Measurements from ENCODE around the gene NDUFS2.
"Not testable (repeated sequence)": the region's sequence is repeated elsewhere in the genome, so short reads cannot be mapped to it uniquely, and the experiment has no call there.

The NDUFS2 gene

GRCh38 chr1:161222175-161223019 is 20.2 kb downstream of the NDUFS2 start:
- no peak for DNase-seq

- no peak for DNase-seq
These were observed 21.9 kb downstream of the NDUFS2 start for GRCh38 chr1:161223805-161224694.

GRCh38 chr1:161224695-161225087 is 22.5 kb downstream of the NDUFS2 start:
- DNase-seq, result not testable (repeated sequence)

- DNase-seq, result no peak
These were observed 23.0 kb downstream of the NDUFS2 start for GRCh38 chr1:161225178-161225533.

GRCh38 chr1:161225534-161226319 is 23.6 kb downstream of the NDUFS2 start, which contains the start of gene TOMM40L:
TSS of gene TOMM40L (plus strand) at chr1:161226060. CDS start at chr1:161226490, 430 bp downstream.
- peak; percentile 94 for DNase-seq

- DNase-seq, result no peak
These were observed 24.1 kb downstream of the NDUFS2 start for GRCh38 chr1:161226320-161226711.

GRCh38 chr1:161226759-161227158 is 24.6 kb downstream of the NDUFS2 start:
- no peak for DNase-seq

GRCh38 chr1:161227196-161227871 is 25.2 kb downstream of the NDUFS2 start:
- DNase-seq, result peak; percentile 85

- no peak for DNase-seq
These were observed 25.9 kb downstream of the NDUFS2 start for GRCh38 chr1:161228032-161228431.

GRCh38 chr1:161229896-161230295 is 27.7 kb downstream of the NDUFS2 start:
- DNase-seq, result no peak

- DNase-seq, result no peak
These were observed 28.6 kb downstream of the NDUFS2 start for GRCh38 chr1:161230762-161231161.

- DNase-seq, result no peak
These were observed 30.9 kb downstream of the NDUFS2 start for GRCh38 chr1:161233102-161233501.

GRCh38 chr1:161235957-161236775 is 34.0 kb downstream of the NDUFS2 start:
- no peak for DNase-seq

- no peak for DNase-seq
These were observed 35.9 kb downstream of the NDUFS2 start, which contains the start of gene NR1I3 for GRCh38 chr1:161238039-161238473. TSS of gene NR1I3 (minus strand) at chr1:161238203. CDS start at chr1:161236565, 1,638 bp downstream.

GRCh38 chr1:161241682-161242081 is 39.5 kb downstream of the NDUFS2 start:
- no peak for DNase-seq

GRCh38 chr1:161242313-161242712 is 40.1 kb downstream of the NDUFS2 start:
- no peak for DNase-seq

GRCh38 chr1:161244888-161245287 is 42.7 kb downstream of the NDUFS2 start:
- no peak for DNase-seq

- not testable (repeated sequence) for DNase-seq
These were observed 47.9 kb downstream of the NDUFS2 start for GRCh38 chr1:161250100-161250499.

GRCh38 chr1:161250829-161251228 is 48.7 kb downstream of the NDUFS2 start:
- no peak for DNase-seq

GRCh38 chr1:161251579-161251978 is 49.4 kb downstream of the NDUFS2 start:
- no peak for DNase-seq

- DNase-seq, result not testable (repeated sequence)
These were observed 53.1 kb downstream of the NDUFS2 start for GRCh38 chr1:161255302-161255701.
